HUES64 (cell line): ENCODE results near the gene ATP9B.

Experiments used
- H3K27ac ChIP-seq: 2 replicates; pipeline ENCODE4 v1.7.0; 2013; ENCODE audit warnings: low read depth, low read length, inconsistent platforms
- H3K27me3 ChIP-seq: 2 replicates; pipeline ENCODE4 v1.6.1; 2013; ENCODE audit warnings: mild to moderate bottlenecking, low read length; ENCODE audit not compliant: insufficient read depth
- H3K36me3 ChIP-seq: 2 replicates; pipeline ENCODE4 v1.6.1; 2013; ENCODE audit warnings: mild to moderate bottlenecking, low read length; ENCODE audit not compliant: insufficient read depth
- H3K4me1 ChIP-seq: 2 replicates; pipeline ENCODE4 v1.6.1; 2013; ENCODE audit warnings: mild to moderate bottlenecking, low read length, moderate library complexity; ENCODE audit not compliant: insufficient read depth
- H3K4me3 ChIP-seq: 2 replicates; pipeline ENCODE4 v1.5.1; 2013; ENCODE audit warnings: mild to moderate bottlenecking, low read length, moderate library complexity
- H3K9ac ChIP-seq: 2 replicates; pipeline ENCODE4 v1.6.1; 2013; ENCODE audit warnings: mild to moderate bottlenecking, low read depth, low read length
- H3K9me3 ChIP-seq: 2 replicates; pipeline ENCODE4 v1.6.1; 2013; ENCODE audit warnings: low read depth, low read length; ENCODE audit not compliant: insufficient read depth
- WGBS: fragments of 150-250, 120-280 bp; methylation state at CpG from one replicate; pipeline ENCODE4 v1.1.7; 2013; ENCODE audit warnings: missing lambda C conversion rate; 5-methylcytosine and 5-hydroxymethylcytosine counted together

Gene ATP9B

GRCh38 chr18:79290876-79291275 is 221.7 kb downstream of the ATP9B start:
- no peaks in the 10 kb centered on the region for H3K4me1 ChIP-seq
- H3K27me3 ChIP-seq: no peaks in the 10 kb centered on the region
- no peak overlapping the region for H3K27ac ChIP-seq
- H3K4me3 ChIP-seq: no peak overlapping the region
- no peak overlapping the region for H3K9ac ChIP-seq
- peaks cover 13% of the 10 kb centered on the region for H3K9me3 ChIP-seq
- 0 out of 2 replicates have a peak, but pooled peaks cover 4% of the 10 kb centered on the region for H3K36me3 ChIP-seq
- 97% methylated on average over 5 of the region's 6 CpGs for WGBS

GRCh38 chr18:79294235-79294634 is 225.0 kb downstream of the ATP9B start:
- Histone ChIP-seq H3K4me3 (no peak overlapping the region), H3K27me3 (no peaks in the 10 kb centered on the region), H3K9ac (no peak overlapping the region), H3K4me1 (no peaks in the 10 kb centered on the region), H3K9me3 (peaks cover 13% of the 10 kb centered on the region), H3K36me3 (0 out of 2 replicates have a peak, but pooled peaks cover 4% of the 10 kb centered on the region), H3K27ac (no peak overlapping the region)
- WGBS: 95% methylated on average over 10 of the region's 10 CpGs

- no peaks in the 10 kb centered on the region for H3K27me3 ChIP-seq
- no peak overlapping the region for H3K9ac ChIP-seq
- 98% methylated on average over 2 of the region's 2 CpGs for WGBS
- H3K9me3 ChIP-seq: no peaks in the 10 kb centered on the region
- H3K4me3 ChIP-seq: no peak overlapping the region
- H3K36me3 ChIP-seq: peaks cover 12% of the 10 kb centered on the region; the same call in 1 of the 2 replicates
- H3K27ac ChIP-seq: no peak overlapping the region
- no peaks in the 10 kb centered on the region for H3K4me1 ChIP-seq
These were observed 230.1 kb downstream of the ATP9B start for GRCh38 chr18:79299272-79299671.

- no peak overlapping the region for H3K4me3 ChIP-seq
- H3K4me1 ChIP-seq: no peaks in the 10 kb centered on the region
- no peaks in the 10 kb centered on the region for H3K27me3 ChIP-seq
- H3K36me3 ChIP-seq: peaks cover 13% of the 10 kb centered on the region; the same call in 1 of the 2 replicates
- 95% methylated on average over 8 of the region's 8 CpGs for WGBS
- H3K9me3 ChIP-seq: no peaks in the 10 kb centered on the region
- no peak overlapping the region for H3K9ac ChIP-seq
- H3K27ac ChIP-seq: no peak overlapping the region
These were observed 230.5 kb downstream of the ATP9B start for GRCh38 chr18:79299711-79300110.

- Histone ChIP-seq H3K36me3 (peaks cover 18% of the 10 kb centered on the region), H3K27ac (no peak overlapping the region), H3K4me1 (no peaks in the 10 kb centered on the region), H3K9ac (no peak overlapping the region), H3K9me3 (no peaks in the 10 kb centered on the region), H3K4me3 (no peak overlapping the region), H3K27me3 (no peaks in the 10 kb centered on the region)
- WGBS: 93% methylated on average over 7 of the region's 9 CpGs
These were observed 231.2 kb downstream of the ATP9B start for GRCh38 chr18:79300413-79300812.

GRCh38 chr18:79302120-79302519 is 232.9 kb downstream of the ATP9B start:
- Histone ChIP-seq H3K9ac (no peak overlapping the region), H3K4me1 (no peaks in the 10 kb centered on the region), H3K27me3 (no peaks in the 10 kb centered on the region), H3K27ac (no peak overlapping the region), H3K9me3 (no peaks in the 10 kb centered on the region), H3K36me3 (peaks cover 21% of the 10 kb centered on the region), H3K4me3 (no peak overlapping the region)
- 96% methylated on average over 15 of the region's 15 CpGs for WGBS

- 94% methylated on average over 9 of the region's 9 CpGs for WGBS
- Histone ChIP-seq H3K9ac (no peak overlapping the region), H3K9me3 (no peaks in the 10 kb centered on the region), H3K27me3 (no peaks in the 10 kb centered on the region), H3K4me1 (no peaks in the 10 kb centered on the region), H3K36me3 (peaks cover 33% of the 10 kb centered on the region), H3K4me3 (no peak overlapping the region), H3K27ac (no peak overlapping the region)
These were observed 236.7 kb downstream of the ATP9B start for GRCh38 chr18:79305911-79306310.

GRCh38 chr18:79309614-79310358 is 240.6 kb downstream of the ATP9B start:
- Histone ChIP-seq H3K9me3 (no peaks in the 10 kb centered on the region), H3K9ac (no peak overlapping the region), H3K4me3 (no peak overlapping the region), H3K27ac (no peak overlapping the region), H3K4me1 (no peaks in the 10 kb centered on the region), H3K27me3 (no peaks in the 10 kb centered on the region), H3K36me3 (peaks cover 20% of the 10 kb centered on the region)
- WGBS: 96% methylated on average over 11 of the region's 11 CpGs

GRCh38 chr18:79314838-79315388 is 245.7 kb downstream of the ATP9B start:
- Histone ChIP-seq H3K9me3 (no peaks in the 10 kb centered on the region), H3K27ac (no peak overlapping the region), H3K4me3 (no peak overlapping the region), H3K9ac (no peak overlapping the region), H3K36me3 (no peaks in the 10 kb centered on the region), H3K27me3 (no peaks in the 10 kb centered on the region), H3K4me1 (no peaks in the 10 kb centered on the region; the same call in 1 of the 2 replicates)
- 93% methylated on average over 11 of the region's 12 CpGs for WGBS

- Histone ChIP-seq H3K27ac (no peak overlapping the region), H3K4me1 (no peaks in the 10 kb centered on the region; the same call in 1 of the 2 replicates), H3K4me3 (no peak overlapping the region), H3K9me3 (no peaks in the 10 kb centered on the region), H3K36me3 (no peaks in the 10 kb centered on the region), H3K9ac (no peak overlapping the region), H3K27me3 (no peaks in the 10 kb centered on the region)
- WGBS: 96% methylated on average over 2 of the region's 2 CpGs
These were observed 246.4 kb downstream of the ATP9B start for GRCh38 chr18:79315596-79315995.

GRCh38 chr18:79317703-79318102 is 248.5 kb downstream of the ATP9B start:
- Histone ChIP-seq H3K36me3 (no peaks in the 10 kb centered on the region), H3K27ac (no peak overlapping the region), H3K9ac (no peak overlapping the region), H3K4me1 (no peaks in the 10 kb centered on the region; the same call in 1 of the 2 replicates), H3K9me3 (no peaks in the 10 kb centered on the region), H3K4me3 (no peak overlapping the region), H3K27me3 (no peaks in the 10 kb centered on the region)
- 95% methylated on average over 2 of the region's 2 CpGs for WGBS
